Activated naive CD8-positive, alpha-beta T cell treated with anti-CD3 and anti-CD28 coated beads, Interleukin-2, amount 10 ng/mL, durations not matched to agents 7 days and 5 days (primary cell): ENCODE measurements around the gene TKT. TPM values are rescaled to one million over a fixed set of nuclear protein-coding genes. Genes with fewer than 3 reads are reported as not detected.

Experiments used
- ATAC-seq: fragments of 150-1000 bp; cut with Tn5 transposase; one replicate; pipeline ENCODE4 v1.10.0; 2021; ENCODE audit warnings: low read depth, moderate library complexity
- POLR2A ChIA-PET: fragments of 350-600 bp; sonication (Branson Sonifier 250); formaldehyde crosslinking; loops from one replicate; lab custom pipeline; 2021; ENCODE audit warnings: antibody characterized with exemption; lab: Charles Lee
- DNase-seq: peaks from one replicate; pipeline ENCODE4 v3.0.0; 2021
- H3K27ac Mint-ChIP-seq: one replicate; pipeline ENCODE4 v1.8.0; 2022; ENCODE audit warnings: mild to moderate bottlenecking, mixed read lengths
- H3K27me3 Mint-ChIP-seq: one replicate; pipeline ENCODE4 v1.8.0; 2022; ENCODE audit warnings: mild to moderate bottlenecking, moderate library complexity, mixed read lengths
- H3K36me3 Mint-ChIP-seq: one replicate; pipeline ENCODE4 v1.8.0; 2021; ENCODE audit warnings: mild to moderate bottlenecking, mixed read lengths
- H3K4me1 Mint-ChIP-seq: one replicate; pipeline ENCODE4 v1.8.0; 2021; ENCODE audit warnings: mixed read lengths
- H3K4me3 Mint-ChIP-seq: one replicate; pipeline ENCODE4 v1.8.0; 2022; ENCODE audit warnings: mild to moderate bottlenecking, moderate library complexity, mixed read lengths
- H3K9me3 Mint-ChIP-seq: one replicate; pipeline ENCODE4 v1.8.0; 2021; ENCODE audit warnings: mixed read lengths
- total RNA-seq, 2 experiments: library from RNA; stranded (reverse); gene quantifications; one replicate each; pipeline ENCODE4 v1.2.3, GENCODE V29; 2021

The TKT gene
- total RNA-seq, 2 experiments from 2014 or later: 204 to 210 TPM

DNA sequence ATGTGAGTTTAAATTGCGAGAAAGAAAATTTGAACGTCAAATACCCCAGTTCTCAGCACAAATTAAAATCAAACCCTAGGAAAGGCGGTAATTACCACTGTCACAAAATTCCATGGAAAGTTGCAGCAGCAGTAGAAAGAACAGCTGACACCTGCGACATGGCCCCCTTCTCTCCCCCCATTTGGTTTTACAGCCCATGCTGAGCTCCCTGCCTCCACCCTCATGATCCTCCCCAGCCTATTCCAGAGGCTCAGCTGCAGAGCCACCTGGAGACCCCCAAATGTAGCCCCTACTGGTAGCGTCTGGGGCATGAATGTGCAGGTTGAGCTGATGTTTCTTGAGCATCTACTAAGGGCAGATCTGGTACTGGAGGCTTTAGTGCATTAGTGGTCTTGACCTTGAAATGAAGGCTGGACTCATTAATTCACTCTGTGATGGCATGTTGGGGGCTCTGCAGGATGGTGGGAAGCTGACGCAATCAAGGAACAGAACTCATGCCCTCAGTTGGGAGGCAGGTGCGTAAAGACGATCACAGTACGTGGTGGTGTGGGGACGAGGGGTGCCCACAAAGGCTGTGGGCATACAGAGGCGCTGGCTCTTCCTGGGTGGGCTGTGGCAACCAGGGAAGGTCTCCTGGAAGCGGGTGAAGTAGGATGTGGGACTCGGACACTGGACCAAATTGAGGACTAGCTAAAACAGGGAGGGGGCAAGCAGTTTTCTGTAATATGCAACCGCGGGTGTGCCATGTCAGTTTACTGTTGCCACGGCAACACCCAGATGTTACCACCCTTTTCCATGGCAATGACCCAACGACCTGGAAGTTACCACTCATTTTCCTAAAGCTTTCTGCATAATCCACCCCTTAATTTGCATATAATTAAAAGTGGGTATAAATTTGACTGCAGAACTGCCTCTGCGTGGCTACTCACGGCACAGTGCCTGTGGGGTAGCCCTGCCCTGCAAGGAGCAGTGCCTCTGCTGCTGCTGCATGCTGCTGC, 55.0 kb downstream of the TKT start:
- Mint-ChIP-seq H3K4me3 (no peak overlapping the region), H3K36me3 (no peaks in the 10 kb centered on the region), H3K27ac (no peak overlapping the region), H3K4me1 (no peaks in the 10 kb centered on the region), H3K9me3 (no peaks in the 10 kb centered on the region), H3K27me3 (peaks cover 2% of the 10 kb centered on the region)
- POLR2A ChIA-PET: no interaction called here
- DNase-seq (no peak), ATAC-seq (no peak)

DNA sequence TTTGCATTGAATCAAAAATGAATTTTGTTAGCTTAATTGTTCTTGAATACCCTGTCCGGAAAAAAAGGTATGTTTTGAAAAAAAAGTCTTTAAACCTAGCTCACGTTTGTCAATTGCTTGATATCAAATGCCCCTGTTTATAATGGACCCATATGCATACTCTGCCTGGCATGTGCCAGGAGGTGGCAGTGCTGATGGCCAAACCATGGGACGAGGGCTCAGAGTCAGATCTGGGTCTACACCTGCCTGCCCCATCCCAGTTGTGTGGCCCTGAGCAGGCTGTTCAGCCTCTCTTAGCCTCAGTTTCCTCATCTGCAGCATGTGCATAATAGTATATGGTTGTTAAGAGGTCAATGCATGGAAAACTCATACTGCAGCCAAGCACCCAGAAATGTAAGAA, 56.0 kb downstream of the TKT start:
- DNase-seq (no peak), ATAC-seq (no peak)
- Mint-ChIP-seq H3K9me3 (no peaks in the 10 kb centered on the region), H3K4me3 (no peak overlapping the region), H3K27ac (no peak overlapping the region), H3K36me3 (no peaks in the 10 kb centered on the region), H3K4me1 (peaks cover 1% of the 10 kb centered on the region), H3K27me3 (peaks cover 2% of the 10 kb centered on the region)
- POLR2A ChIA-PET: no interaction called here

DNA sequence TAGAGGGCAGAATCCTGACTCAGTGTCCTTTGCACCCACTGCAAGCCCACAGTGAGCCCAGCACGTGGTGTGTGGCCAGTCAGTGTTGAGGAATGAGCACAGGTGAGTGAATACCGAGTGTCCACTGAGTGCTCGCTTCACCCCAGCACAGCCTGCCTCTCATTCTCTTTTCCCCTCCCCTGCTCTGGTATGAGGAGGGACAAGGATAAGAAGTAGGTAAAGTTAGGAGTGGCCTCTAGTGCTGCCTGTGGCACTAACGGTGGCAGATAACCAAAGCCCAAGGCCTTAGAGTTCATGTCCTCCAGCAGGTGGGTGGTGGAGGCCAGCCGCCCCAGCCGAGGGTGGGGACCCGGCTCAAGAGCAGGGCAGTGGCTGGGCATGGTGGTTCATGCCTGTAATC, 56.8 kb downstream of the TKT start:
- H3K4me3 Mint-ChIP-seq: no peak overlapping the region
- no peak for DNase-seq
- no peaks in the 10 kb centered on the region for H3K36me3 Mint-ChIP-seq
- POLR2A ChIA-PET: no interaction called here
- ATAC-seq: no peak
- H3K4me1 Mint-ChIP-seq: peaks cover 1% of the 10 kb centered on the region
- peaks cover 2% of the 10 kb centered on the region for H3K27me3 Mint-ChIP-seq
- H3K27ac Mint-ChIP-seq: no peak overlapping the region
- no peaks in the 10 kb centered on the region for H3K9me3 Mint-ChIP-seq

DNA sequence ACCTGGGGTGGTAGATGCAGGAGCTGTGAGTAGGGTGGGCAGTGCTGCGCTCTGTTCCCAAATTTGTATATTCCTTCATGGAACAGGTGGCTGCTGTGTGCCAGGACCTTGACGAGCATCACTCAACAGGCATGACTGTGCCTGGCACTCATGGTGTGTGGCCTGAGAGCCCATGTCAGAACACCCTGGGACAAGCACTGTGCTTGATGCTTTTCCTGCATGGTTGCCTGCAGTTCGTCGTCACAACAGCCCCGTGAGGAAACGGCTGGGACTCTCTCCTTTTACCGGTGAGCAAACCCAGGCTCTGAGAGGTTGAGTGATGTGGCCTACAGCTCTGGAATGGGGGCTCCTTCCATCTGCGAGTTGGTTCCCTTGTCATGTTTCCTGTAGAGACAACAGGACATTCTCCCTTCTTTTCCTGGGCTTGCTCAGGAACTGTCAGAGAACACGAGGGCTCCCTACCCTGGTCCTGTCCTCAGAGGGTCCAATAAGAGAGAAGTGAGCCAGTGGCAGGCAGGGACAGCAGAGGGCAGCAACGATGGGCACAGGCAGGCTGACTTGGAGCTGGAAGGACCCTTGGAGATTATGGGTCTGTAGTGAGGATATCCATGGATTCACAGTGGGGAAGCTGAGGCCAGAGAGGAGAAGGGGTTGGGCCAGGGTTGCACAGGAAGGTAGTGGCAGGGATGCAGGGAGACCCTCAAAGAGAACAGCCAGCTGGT, 57.4 kb downstream of the TKT start:
- H3K4me3 Mint-ChIP-seq: no peak overlapping the region
- POLR2A ChIA-PET: no interaction called here
- H3K27ac Mint-ChIP-seq: peak overlapping the region; percentile 38

DNA sequence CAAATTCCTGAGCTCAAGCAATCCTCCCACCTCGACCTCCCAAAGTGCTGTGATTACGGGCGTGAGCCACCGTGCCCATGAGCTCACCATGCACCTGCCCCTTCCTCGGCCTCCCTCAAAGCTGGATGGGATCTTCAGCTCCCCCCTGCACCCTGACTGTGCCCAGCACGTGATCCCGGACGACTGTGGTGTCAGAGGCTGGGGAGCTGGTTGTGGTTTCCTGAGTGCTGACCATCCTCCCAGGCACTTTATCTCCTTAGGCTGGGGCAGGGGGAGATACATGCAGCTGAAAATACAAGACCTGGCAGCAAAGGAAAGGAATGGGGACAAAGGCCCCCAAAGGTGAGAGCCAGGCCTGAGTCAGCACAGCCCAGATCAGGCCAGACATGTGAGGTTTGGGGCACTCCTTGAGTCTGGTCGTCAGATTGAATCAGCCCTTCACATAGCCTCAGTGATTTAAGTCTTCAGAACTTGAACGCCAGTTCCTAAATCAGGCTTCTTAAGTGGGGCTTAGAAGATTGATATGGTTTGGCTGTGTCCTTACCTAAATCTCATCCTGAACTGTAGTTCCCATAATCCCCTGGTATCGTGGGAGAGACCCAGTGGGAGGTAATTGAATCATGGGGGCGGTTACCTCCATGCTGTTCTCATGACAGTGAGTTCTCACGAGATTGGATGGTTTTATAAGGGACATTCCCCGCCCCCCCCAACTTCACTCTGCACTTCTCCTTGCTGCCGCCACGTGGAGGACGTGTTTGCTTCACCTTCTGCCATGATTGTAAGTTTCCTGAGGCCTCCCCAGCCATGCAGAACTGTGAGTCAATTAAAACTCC, 59.0 kb downstream of the TKT start:
- no peak for ATAC-seq
- peaks cover 6% of the 10 kb centered on the region for H3K4me1 Mint-ChIP-seq
- DNase-seq: no peak
- peaks cover 3% of the 10 kb centered on the region for H3K36me3 Mint-ChIP-seq
- peak overlapping the region; percentile 30 for H3K27ac Mint-ChIP-seq
- no peaks in the 10 kb centered on the region for H3K9me3 Mint-ChIP-seq
- POLR2A ChIA-PET: interaction anchor here (0.8 to 1.9 kb wide), 3 partner anchors 61 to 86 kb away, joined by 4 to 8 read pairs (median 5); no protein-coding TSS in a partner anchor
- no peaks in the 10 kb centered on the region for H3K27me3 Mint-ChIP-seq
- H3K4me3 Mint-ChIP-seq: no peak overlapping the region

More for the DNA sequence above, 57.4 kb downstream of the TKT start:
- H3K36me3 Mint-ChIP-seq: no peaks in the 10 kb centered on the region
- no peak for ATAC-seq
- no peak for DNase-seq
- peaks cover 1% of the 10 kb centered on the region for H3K4me1 Mint-ChIP-seq
- H3K9me3 Mint-ChIP-seq: no peaks in the 10 kb centered on the region
- H3K27me3 Mint-ChIP-seq: peaks cover 2% of the 10 kb centered on the region

DNA sequence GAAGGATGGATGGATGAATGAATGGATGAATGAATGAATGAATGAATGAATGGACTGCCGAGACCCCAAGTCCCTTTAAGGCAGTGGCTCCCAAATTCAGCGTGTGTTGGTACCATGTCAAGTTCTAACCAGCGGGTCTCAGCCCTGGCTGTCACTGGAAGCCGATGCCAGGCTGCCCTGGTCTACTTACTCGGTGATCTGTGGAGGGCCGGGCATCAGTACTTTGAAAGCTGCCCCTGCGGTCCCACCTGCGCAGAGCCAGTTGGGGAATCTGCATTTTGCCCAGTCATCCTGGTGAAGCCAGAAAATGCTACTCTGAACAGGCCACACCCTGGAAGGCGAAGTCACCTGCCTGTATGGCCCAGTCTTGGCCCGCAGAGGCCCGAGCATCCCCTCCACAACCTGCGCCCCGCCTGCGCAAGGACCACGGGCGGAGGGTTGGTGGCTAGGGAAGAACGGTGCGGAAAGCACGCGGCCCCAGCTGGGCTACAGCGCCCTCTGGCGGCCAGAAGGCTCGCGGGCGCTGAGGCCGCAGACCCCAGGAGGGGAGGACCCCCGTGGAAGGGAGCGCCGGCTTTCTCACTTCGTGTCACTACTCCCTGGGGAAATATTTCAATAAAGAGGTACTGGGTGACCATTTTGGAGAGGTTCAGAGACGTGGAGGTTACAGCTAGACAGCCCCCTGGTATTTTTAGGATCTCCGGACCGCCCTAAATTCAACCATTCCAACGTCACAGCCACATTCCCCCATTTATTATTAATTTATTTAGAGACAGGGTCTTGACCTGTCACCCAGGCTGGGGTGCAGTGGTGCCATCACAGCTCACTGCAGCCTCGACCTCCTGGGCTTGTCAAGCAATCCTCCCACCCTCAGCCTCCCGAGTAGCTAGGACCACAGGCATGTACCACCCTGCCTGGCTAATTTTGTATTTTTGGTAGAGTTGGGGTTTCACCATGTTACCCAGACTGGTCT, 59.9 kb downstream of the TKT start:
- Mint-ChIP-seq H3K4me3 (no peak overlapping the region), H3K4me1 (peaks cover 6% of the 10 kb centered on the region), H3K27me3 (no peaks in the 10 kb centered on the region), H3K36me3 (peaks cover 3% of the 10 kb centered on the region), H3K9me3 (no peaks in the 10 kb centered on the region), H3K27ac (peak overlapping the region; percentile 64)
- POLR2A ChIA-PET: interaction anchor here (0.8 to 1.9 kb wide), 7 partner anchors 35 to 158 kb away, joined by 3 to 8 read pairs (median 4); partner anchors contain the start of gene PRKCD
- DNase-seq: peak; percentile 79
- peak; percentile 78 for ATAC-seq

DNA sequence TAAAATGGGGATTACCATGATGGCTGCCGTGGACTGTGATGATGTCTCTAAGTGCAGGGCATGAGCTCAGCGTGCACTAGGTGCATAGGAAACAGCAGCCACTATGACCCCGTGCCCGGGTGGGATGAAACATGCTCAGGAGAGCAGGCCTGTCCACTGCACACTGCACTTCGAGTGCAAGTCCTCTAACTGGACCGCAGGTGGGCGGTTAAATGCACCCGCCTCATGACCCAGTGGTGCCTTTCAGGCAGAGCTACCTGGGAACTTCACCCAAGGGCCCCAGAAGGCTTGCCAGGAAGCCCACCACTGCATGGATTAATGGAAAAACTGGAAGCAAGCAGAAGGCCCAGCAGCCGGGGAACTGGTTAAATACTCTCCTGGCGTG, 60.8 kb downstream of the TKT start:
- H3K36me3 Mint-ChIP-seq: peaks cover 6% of the 10 kb centered on the region
- peaks cover 12% of the 10 kb centered on the region for H3K4me1 Mint-ChIP-seq
- DNase-seq: no peak
- POLR2A ChIA-PET: interaction anchor here (1.0 to 1.9 kb wide), 5 partner anchors 34 to 159 kb away, joined by 3 to 8 read pairs (median 4); partner anchors contain the start of gene PRKCD
- no peak overlapping the region for H3K4me3 Mint-ChIP-seq
- no peaks in the 10 kb centered on the region for H3K27me3 Mint-ChIP-seq
- ATAC-seq: no peak
- no peaks in the 10 kb centered on the region for H3K9me3 Mint-ChIP-seq
- no peak overlapping the region for H3K27ac Mint-ChIP-seq

DNA sequence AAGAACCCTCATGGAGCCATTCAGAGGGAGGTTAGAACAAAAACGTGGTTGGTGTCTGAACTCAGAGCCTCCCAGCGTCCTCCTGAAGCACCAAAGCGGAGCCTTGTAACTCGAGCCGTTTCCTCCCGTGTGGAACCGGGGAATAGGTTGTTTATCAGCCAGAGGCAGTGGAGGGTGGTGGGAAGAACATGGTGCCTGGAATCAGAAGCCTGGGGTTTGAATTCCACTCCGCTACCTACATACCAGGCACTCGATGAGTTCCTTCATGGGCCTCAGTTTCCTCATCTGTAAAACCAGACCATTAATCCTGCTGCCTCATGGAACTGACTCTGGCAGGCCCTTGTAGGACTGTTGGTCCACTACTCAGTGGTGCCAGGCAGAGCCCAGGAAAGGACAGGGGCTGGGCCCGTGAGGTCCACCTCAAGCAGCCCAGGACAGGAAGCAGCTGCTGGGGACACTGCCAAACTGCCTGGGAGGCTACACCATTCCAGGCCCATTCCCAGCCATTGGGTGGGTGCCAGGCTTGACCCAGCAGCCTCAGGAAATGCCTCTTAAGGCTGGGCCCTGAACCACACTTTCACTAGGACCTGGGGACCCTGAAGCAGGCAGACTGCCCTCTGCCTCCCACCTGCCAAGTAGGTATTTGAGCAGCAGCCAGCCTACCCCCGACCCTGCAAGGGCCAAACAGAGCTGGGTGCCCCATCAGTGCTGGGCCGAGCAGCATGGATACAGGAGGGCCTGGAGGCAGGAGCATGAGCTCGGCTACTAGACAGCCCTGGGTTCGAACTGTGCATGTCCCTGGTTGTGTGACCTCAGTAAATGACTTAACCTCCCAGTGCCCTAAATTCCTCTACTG, 61.4 kb downstream of the TKT start:
- peaks cover 14% of the 10 kb centered on the region for H3K4me1 Mint-ChIP-seq
- peaks cover 8% of the 10 kb centered on the region for H3K36me3 Mint-ChIP-seq
- POLR2A ChIA-PET: interaction anchor here (1.6 to 1.9 kb wide), 3 partner anchors 59 to 80 kb away, joined by 4 to 8 read pairs (median 6); no protein-coding TSS in a partner anchor
- DNase-seq (no peak), ATAC-seq (no peak)
- no peaks in the 10 kb centered on the region for H3K27me3 Mint-ChIP-seq
- H3K27ac Mint-ChIP-seq: no peak overlapping the region
- H3K9me3 Mint-ChIP-seq: no peaks in the 10 kb centered on the region
- no peak overlapping the region for H3K4me3 Mint-ChIP-seq

DNA sequence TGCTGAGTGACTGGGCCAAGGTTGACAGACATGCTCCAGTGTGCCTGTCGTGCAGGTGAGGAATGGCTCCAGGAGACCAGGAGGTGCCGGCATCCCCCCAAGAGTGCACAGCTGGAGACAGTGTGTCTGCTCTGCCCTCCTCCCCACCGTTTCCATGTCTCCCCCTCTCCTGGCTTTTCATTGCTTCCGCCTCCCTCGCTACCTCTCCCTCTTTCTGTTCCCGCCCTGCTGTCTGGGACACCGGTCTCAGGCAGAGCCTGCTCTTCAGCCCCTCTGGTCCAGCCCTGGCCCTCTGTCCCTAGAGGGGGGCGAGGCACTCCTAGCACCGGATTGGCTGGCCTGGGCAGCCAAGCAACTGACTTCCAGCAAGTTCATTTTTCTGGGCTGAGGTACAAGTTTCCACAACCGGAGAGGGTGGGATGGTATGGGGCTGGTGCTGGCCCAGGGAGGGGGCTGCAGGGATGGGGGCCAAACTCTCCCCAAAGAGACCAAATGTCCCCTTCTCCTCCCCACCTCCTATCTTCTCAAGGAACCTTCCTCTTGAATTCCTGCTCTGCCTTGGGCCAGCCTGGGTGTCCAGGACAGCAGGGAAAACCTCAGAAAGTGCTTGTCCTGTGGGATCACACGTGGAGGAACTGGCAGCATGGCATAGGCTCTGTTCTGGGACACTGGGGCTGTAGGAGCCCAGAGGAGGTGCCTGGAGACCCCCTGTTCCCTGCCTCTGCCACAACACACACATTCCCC, 62.2 kb downstream of the TKT start:
- DNase-seq (no peak), ATAC-seq (no peak)
- Mint-ChIP-seq H3K4me1 (peaks cover 14% of the 10 kb centered on the region), H3K4me3 (no peak overlapping the region), H3K27me3 (no peaks in the 10 kb centered on the region), H3K36me3 (peaks cover 8% of the 10 kb centered on the region), H3K9me3 (no peaks in the 10 kb centered on the region), H3K27ac (no peak overlapping the region)
- POLR2A ChIA-PET: interaction anchor here (0.8 kb wide), 1 partner anchor 79 kb away, joined by 5 read pairs; no protein-coding TSS in a partner anchor

DNA sequence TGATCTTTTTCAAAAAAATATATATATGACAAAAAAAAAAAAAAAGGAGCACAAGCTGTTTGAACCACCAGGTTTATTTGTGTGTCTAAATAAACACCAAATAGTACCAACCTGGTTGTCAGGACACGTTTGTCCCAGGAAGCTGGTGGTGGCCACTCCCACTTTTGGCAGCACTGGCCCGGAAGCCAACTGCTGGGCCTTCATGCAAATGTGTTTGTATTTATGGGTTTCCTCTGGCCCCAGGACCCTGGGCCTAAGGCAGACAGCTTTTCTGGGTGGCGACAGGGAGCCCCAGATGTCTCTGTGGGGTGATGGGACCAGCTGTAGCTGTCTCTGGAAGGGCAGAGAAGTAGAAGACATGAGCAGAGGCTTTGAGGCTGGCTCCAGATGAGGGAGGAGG, 63.2 kb downstream of the TKT start:
- Mint-ChIP-seq H3K4me1 (peaks cover 14% of the 10 kb centered on the region), H3K27ac (no peak overlapping the region), H3K27me3 (no peaks in the 10 kb centered on the region), H3K36me3 (peaks cover 8% of the 10 kb centered on the region), H3K9me3 (no peaks in the 10 kb centered on the region), H3K4me3 (peak overlapping the region; percentile 15)
- POLR2A ChIA-PET: no interaction called here
- ATAC-seq: no peak
- no peak for DNase-seq
